Stimulated activated CD8-positive, alpha-beta memory T cell treated with anti-CD3 and anti-CD28 coated beads, Interleukin-15, amount 100 ng/mL, for 4 hours (primary cell): ENCODE results near the gene KLHL40.

Experiments
- DNase-seq, 2 donors: peaks; one replicate each; pipeline ENCODE4 v3.0.0-alpha.2; 2020; ENCODE audit warnings: low read depth in 2 of 2

KLHL40 gene

GRCh38 chr3:42685363-42685881 is at the start of gene KLHL40:
KLHL40 (plus strand) TSS chr3:42685537; CDS start chr3:42685619, 82 bp downstream.
- no peak for DNase-seq

- no peak for DNase-seq
Observed at GRCh38 chr3:42637001-42637400, 48.3 kb upstream of the KLHL40 start.

GRCh38 chr3:42638339-42638842 is 46.9 kb upstream of the KLHL40 start:
- no peak for DNase-seq

GRCh38 chr3:42639192-42639591 is 46.1 kb upstream of the KLHL40 start:
- no peak for DNase-seq

GRCh38 chr3:42640129-42640528 is 45.2 kb upstream of the KLHL40 start:
- DNase-seq = no peak

GRCh38 chr3:42640771-42641370 is 44.5 kb upstream of the KLHL40 start:
- no peak for DNase-seq

- no peak for DNase-seq
Observed at GRCh38 chr3:42647821-42648459, 37.4 kb upstream of the KLHL40 start.

- DNase-seq = no peak
Observed at GRCh38 chr3:42649006-42649405, 36.3 kb upstream of the KLHL40 start.

- DNase-seq = no peak
Observed at GRCh38 chr3:42649783-42650182, 35.6 kb upstream of the KLHL40 start.

- no peak for DNase-seq
Observed at GRCh38 chr3:42651248-42652091, 33.9 kb upstream of the KLHL40 start.

GRCh38 chr3:42652251-42652610 is 33.1 kb upstream of the KLHL40 start:
- DNase-seq = no peak

GRCh38 chr3:42652611-42653302 is 32.6 kb upstream of the KLHL40 start:
- DNase-seq = no peak

GRCh38 chr3:42653303-42653559 is 32.1 kb upstream of the KLHL40 start:
- no peak for DNase-seq

GRCh38 chr3:42653560-42654330 is 31.6 kb upstream of the KLHL40 start, which contains the start of gene ZBTB47:
ZBTB47 (plus strand) TSS chr3:42653697; CDS start chr3:42658356, 4,659 bp downstream.
- no peak for DNase-seq

- no peak for DNase-seq
Observed at GRCh38 chr3:42654331-42655201, 30.8 kb upstream of the KLHL40 start.

GRCh38 chr3:42655331-42655888 is 29.9 kb upstream of the KLHL40 start:
- DNase-seq = no peak

GRCh38 chr3:42655980-42656679 is 29.2 kb upstream of the KLHL40 start:
- DNase-seq = no peak

- DNase-seq = no peak
Observed at GRCh38 chr3:42656680-42657610, 28.4 kb upstream of the KLHL40 start.
